NCI-H774 (cell line): ENCODE data around the gene RYR3.
"Not testable (repeated sequence)": the region's sequence is repeated elsewhere in the genome, so short reads cannot be mapped to it uniquely, and the experiment has no call there.

Source experiments
- DNase-seq: peaks from one replicate; lab custom pipeline; 2025; lab: John Stamatoyannopoulos, UW

RYR3 gene

GRCh38 chr15:33584797-33585196 is 274.0 kb downstream of the RYR3 start:
- no peak for DNase-seq

- no peak for DNase-seq
Observed at GRCh38 chr15:33586786-33587697, 276.3 kb downstream of the RYR3 start.

- no peak for DNase-seq
Observed at GRCh38 chr15:33587773-33588172, 277.0 kb downstream of the RYR3 start.

- no peak for DNase-seq
Observed at GRCh38 chr15:33592864-33593263, 282.1 kb downstream of the RYR3 start.

- not testable (repeated sequence) for DNase-seq
Observed at GRCh38 chr15:33598382-33598781, 287.6 kb downstream of the RYR3 start.

GRCh38 chr15:33600212-33600611 is 289.4 kb downstream of the RYR3 start:
- DNase-seq = no peak

- no peak for DNase-seq
Observed at GRCh38 chr15:33601461-33601860, 290.7 kb downstream of the RYR3 start.

- DNase-seq = no peak
Observed at GRCh38 chr15:33608714-33609113, 297.9 kb downstream of the RYR3 start.

GRCh38 chr15:33612721-33613304 is 302.0 kb downstream of the RYR3 start:
- no peak for DNase-seq

- no peak for DNase-seq
Observed at GRCh38 chr15:33616475-33616874, 305.7 kb downstream of the RYR3 start.

- no peak for DNase-seq
Observed at GRCh38 chr15:33618350-33618749, 307.6 kb downstream of the RYR3 start.

- DNase-seq = no peak
Observed at GRCh38 chr15:33621141-33621540, 310.4 kb downstream of the RYR3 start.

GRCh38 chr15:33623010-33623409 is 312.2 kb downstream of the RYR3 start:
- no peak for DNase-seq

- no peak for DNase-seq
Observed at GRCh38 chr15:33624439-33624838, 313.7 kb downstream of the RYR3 start.

GRCh38 chr15:33629647-33630046 is 318.9 kb downstream of the RYR3 start:
- no peak for DNase-seq

- no peak for DNase-seq
Observed at GRCh38 chr15:33636234-33636633, 325.5 kb downstream of the RYR3 start.

GRCh38 chr15:33636958-33637357 is 326.2 kb downstream of the RYR3 start:
- DNase-seq = no peak

GRCh38 chr15:33638453-33638852 is 327.7 kb downstream of the RYR3 start:
- no peak for DNase-seq

- no peak for DNase-seq
Observed at GRCh38 chr15:33639051-33639450, 328.3 kb downstream of the RYR3 start.

- no peak for DNase-seq
Observed at GRCh38 chr15:33639456-33639855, 328.7 kb downstream of the RYR3 start.

- peak; percentile 9 for DNase-seq
Observed at GRCh38 chr15:33639978-33640377, 329.2 kb downstream of the RYR3 start.

- no peak for DNase-seq
Observed at GRCh38 chr15:33641069-33641468, 330.3 kb downstream of the RYR3 start.

GRCh38 chr15:33644304-33644703 is 333.5 kb downstream of the RYR3 start:
- no peak for DNase-seq

- no peak for DNase-seq
Observed at GRCh38 chr15:33646744-33647143, 336.0 kb downstream of the RYR3 start.
